Stomach (tissue), 4 donors: ENCODE measurements around the gene POC1A.

Source experiments
- CTCF ChIP-seq, 7 experiments: fragments of 450-650 bp in 4 of 7; fragments of 200-600 bp in 3 of 7; sonication (generic) in 3 of 7; IDR thresholded peaks; one replicate each; pipeline ENCODE4 v1.5.1; 2016 to 2019; ENCODE audit warnings: antibody characterized with exemption in 7 of 7, control low read depth in 2 of 7, mild to moderate bottlenecking in 1 of 7
- POLR2AphosphoS5 ChIP-seq, 3 donors: sonication (generic); formaldehyde crosslinking; IDR thresholded peaks; one replicate each; pipeline ENCODE4 v1.6.1; 2016; ENCODE audit warnings: antibody characterized with exemption in 3 of 3

GRCh38 chr3:52174896-52175295 lies 20.7 kb upstream of the POC1A start:
- no peak for TF ChIP-seq POLR2AphosphoS5 (IDR thresholded peaks at IDR 0.05)
- no peak for TF ChIP-seq CTCF (IDR thresholded peaks at IDR 0.05)
